ENCODE results near the gene TTLL5.

DNA sequence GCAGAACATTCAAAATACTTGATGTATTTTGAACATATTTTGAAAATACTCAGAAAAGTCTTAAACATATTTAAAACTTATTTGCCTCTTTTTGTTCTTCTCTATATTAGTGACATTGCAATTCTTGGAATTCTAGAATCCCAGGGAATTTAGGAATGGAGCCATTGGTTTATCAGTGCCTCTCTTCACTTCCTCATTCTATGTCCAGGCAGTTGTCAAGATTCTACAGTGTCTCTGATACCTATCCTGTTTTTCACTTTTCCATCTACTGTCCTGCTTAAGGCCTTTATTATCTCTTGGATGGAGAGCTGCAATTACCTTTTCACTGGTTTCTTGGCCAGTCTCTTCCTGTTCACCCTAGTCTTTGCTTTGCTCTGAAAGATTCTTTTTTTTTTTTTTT lies 144.6 kb downstream of the TTLL5 start:
- TF ChIP-seq CTCF (IDR thresholded peaks at IDR 0.05) (no peak), POLR2A (IDR thresholded peaks at IDR 0.05) (no peak)
